GM23338 (cell line): ENCODE data around the gene PFKFB2. TPM values are rescaled to one million over a fixed set of nuclear protein-coding genes. Genes with fewer than 3 reads are reported as not detected.

Experiments used
- ATAC-seq: fragments of 200-7000 bp; cut with Tn5 transposase; 3 replicates; pipeline ENCODE4 v1.9.1; 2020
- DNase-seq: peaks from one replicate; pipeline ENCODE4 v3.0.0-alpha.2; 2015; ENCODE audit warnings: low spot score
- H2AFZ ChIP-seq: fragments of 200-600 bp; sonication (generic); 2 replicates; pipeline ENCODE4 v1.8.0; 2016; ENCODE audit warnings: antibody characterized with exemption, mild to moderate bottlenecking, moderate library complexity
- H3F3A ChIP-seq: fragments of 200-600 bp; sonication (generic); replicated peaks from 2 replicates; pipeline ENCODE4 v1.8.0; 2017; ENCODE audit warnings: antibody characterized with exemption, mixed run types, low read depth
- H3K27ac ChIP-seq: fragments of 200-600 bp; sonication (generic); 2 replicates; pipeline ENCODE4 v1.6.1; 2016; ENCODE audit warnings: low read depth
- H3K27me3 ChIP-seq: fragments of 200-600 bp; sonication (generic); 2 replicates; pipeline ENCODE4 v1.8.0; 2016; ENCODE audit warnings: mild to moderate bottlenecking, mixed run types, moderate library complexity; ENCODE audit not compliant: insufficient read depth
- H3K36me3 ChIP-seq: fragments of 200-600 bp; sonication (generic); 2 replicates; pipeline ENCODE4 v1.8.0; 2016; ENCODE audit warnings: mild to moderate bottlenecking; ENCODE audit not compliant: insufficient read depth
- H3K4me1 ChIP-seq: fragments of 200-600 bp; sonication (generic); 2 replicates; pipeline ENCODE4 v1.8.0; 2016; ENCODE audit warnings: mild to moderate bottlenecking, moderate library complexity; ENCODE audit not compliant: insufficient read depth
- H3K4me2 ChIP-seq: fragments of 200-600 bp; sonication (generic); 2 replicates; pipeline ENCODE4 v1.7.1; 2017; ENCODE audit warnings: mixed run types
- H3K4me3 ChIP-seq: fragments of 200-600 bp; sonication (generic); 2 replicates; pipeline ENCODE4 v1.6.1; 2016; ENCODE audit warnings: mixed run types
- H3K79me2 ChIP-seq: fragments of 200-600 bp; sonication (generic); replicated peaks from 2 replicates; pipeline ENCODE4 v1.8.0; 2017; ENCODE audit warnings: mild to moderate bottlenecking; ENCODE audit not compliant: insufficient read depth
- H3K9me2 ChIP-seq: fragments of 200-600 bp; sonication (generic); 2 replicates; pipeline ENCODE4 v1.8.0; 2017; ENCODE audit not compliant: insufficient read depth
- H4K20me1 ChIP-seq: fragments of 200-600 bp; sonication (generic); replicated peaks from 2 replicates; pipeline ENCODE4 v1.8.0; 2017; ENCODE audit warnings: mild to moderate bottlenecking; ENCODE audit not compliant: insufficient read depth
- H3K27ac Mint-ChIP-seq: 2 replicates; pipeline ENCODE4 v1.8.0; 2020; ENCODE audit warnings: inconsistent platforms, mild to moderate bottlenecking, moderate library complexity, mixed read lengths
- H3K27me3 Mint-ChIP-seq: 3 replicates; pipeline ENCODE4 v1.8.0; 2022; ENCODE audit warnings: low read depth, mild to moderate bottlenecking, moderate library complexity, mixed read lengths, inconsistent platforms; ENCODE audit not compliant: insufficient read depth, poor library complexity
- H3K36me3 Mint-ChIP-seq: 3 replicates; pipeline ENCODE4 v1.8.0; 2021; ENCODE audit warnings: low read depth, mild to moderate bottlenecking, inconsistent platforms, moderate library complexity, mixed read lengths
- H3K4me1 Mint-ChIP-seq: 3 replicates; pipeline ENCODE4 v1.8.0; 2020; ENCODE audit warnings: mild to moderate bottlenecking, inconsistent platforms, mixed read lengths
- H3K4me3 Mint-ChIP-seq: 3 replicates; pipeline ENCODE4 v1.8.0; 2021; ENCODE audit warnings: moderate library complexity, mild to moderate bottlenecking, inconsistent platforms, mixed read lengths
- H3K9me3 Mint-ChIP-seq: 3 replicates; pipeline ENCODE4 v1.8.0; 2020; ENCODE audit warnings: moderate library complexity, mild to moderate bottlenecking, inconsistent platforms, mixed read lengths
- ETS1 ChIP-seq: IDR thresholded peaks from 2 replicates; pipeline ENCODE4 v1.6.1; 2016; ENCODE audit warnings: antibody characterized with exemption
- JUNB ChIP-seq: IDR thresholded peaks from one replicate; pipeline ENCODE4 v1.6.1; 2016; ENCODE audit warnings: antibody characterized with exemption; ENCODE audit not compliant: unreplicated experiment
- POLR2AphosphoS5 ChIP-seq: IDR thresholded peaks from 2 replicates; pipeline ENCODE4 v1.6.1; 2016; ENCODE audit warnings: antibody characterized with exemption, low read depth
- ZNF114 ChIP-seq: fragments of 250-450 bp; sonication (Bioruptor Pico); IDR thresholded peaks from 2 replicates; pipeline ENCODE4 v1.5.0; 2020; ENCODE audit warnings: mild to moderate bottlenecking, moderate library complexity
- ZNF331 ChIP-seq: fragments of 250-450 bp; sonication (Bioruptor Pico); IDR thresholded peaks from 2 replicates; pipeline ENCODE4 v1.5.0; 2020; ENCODE audit warnings: low read depth, mild to moderate bottlenecking, moderate library complexity
- ZNF462 ChIP-seq: fragments of 250-450 bp; sonication (Bioruptor Pico); IDR thresholded peaks from 2 replicates; pipeline ENCODE4 v1.5.0; 2020; ENCODE audit warnings: mild to moderate bottlenecking, moderate library complexity
- polyA plus RNA-seq: library from polyadenylated mRNA; unstranded; fragments of >200 nt; fragmentation: Nextera tagmentation; extraction: Ambion mirVana; gene quantifications from 2 replicates; pipeline ENCODE4 v1.2.1, GENCODE V29; 2016
- total RNA-seq: library from RNA; depleted of rRNA; stranded (reverse); fragments of >200 nt; shearing (Covaris generic); gene quantifications from 2 replicates; pipeline ENCODE4 v1.2.3, GENCODE V29; 2014

PFKFB2 gene
- total and polyA plus RNA-seq, 2 experiments from 2014 or later: 4.9 to 14.8 TPM

- Histone ChIP-seq H3K27ac (no peak within 1 kb of the TSS), H4K20me1 (no peaks in the 10 kb centered on the region), H3K4me1 (no peaks in the 10 kb centered on the region), H3K4me2 (no peak within 1 kb of the TSS), H3K27me3 (no peaks in the 10 kb centered on the region), H3K36me3 (no peaks in the 10 kb centered on the region), H3K79me2 (no peaks in the 10 kb centered on the region), H3F3A (no peaks in the 10 kb centered on the region), H2AFZ (peak within 1 kb of the TSS; percentile 30; the same call in 1 of the 2 replicates), H3K9me2 (no peaks in the 10 kb centered on the region), H3K4me3 (no peak within 1 kb of the TSS)
- Mint-ChIP-seq H3K36me3 (no peaks in the 10 kb centered on the region), H3K27ac (no peak within 1 kb of the TSS), H3K9me3 (no peaks in the 10 kb centered on the region), H3K27me3 (no peaks in the 10 kb centered on the region), H3K4me1 (peaks cover 15% of the 10 kb centered on the region), H3K4me3 (no peak within 1 kb of the TSS)
- DNase-seq (no peak), ATAC-seq (no peak)
- TF ChIP-seq ETS1: no peak
- no peak for TF ChIP-seq ZNF462
- TF ChIP-seq JUNB: no peak
- no peak for TF ChIP-seq ZNF114 (CRISPR knock-in tag)
- no peak for TF ChIP-seq ZNF331 (CRISPR knock-in tag)
- TF ChIP-seq POLR2AphosphoS5: no peak
Measured at GRCh38 chr1:207088701-207089626, 35.9 kb downstream of the PFKFB2 start, which contains the start of gene C4BPB. TSS of gene C4BPB (plus strand) at chr1:207088860. CDS start at chr1:207089532, 672 bp downstream.
